HG03097 (cell line): ENCODE results near the gene MORC2.

ENCODE experiments used
- ATAC-seq: cut with Tn5 transposase; IDR thresholded peaks from one replicate; pipeline ENCODE4 v1.9.1; 2021; ENCODE audit not compliant: unreplicated experiment, low FRiP score

MORC2 gene

GRCh38 chr22:30889996-30890480, 78.5 kb downstream of the MORC2 start:
- ATAC-seq, result no peak

- ATAC-seq, result no peak
Measured at GRCh38 chr22:30889268-30889995, 79.1 kb downstream of the MORC2 start.

- no peak for ATAC-seq
Measured at GRCh38 chr22:30887861-30888260, 80.7 kb downstream of the MORC2 start.

GRCh38 chr22:30887453-30887852, 81.1 kb downstream of the MORC2 start:
- ATAC-seq, result no peak

- ATAC-seq, result no peak
Measured at GRCh38 chr22:30885591-30885990, 83.0 kb downstream of the MORC2 start.

GRCh38 chr22:30885001-30885366, 83.6 kb downstream of the MORC2 start:
- ATAC-seq, result no peak

GRCh38 chr22:30884211-30885000, 84.2 kb downstream of the MORC2 start:
- ATAC-seq, result no peak

- no peak for ATAC-seq
Measured at GRCh38 chr22:30883586-30884145, 84.9 kb downstream of the MORC2 start.

GRCh38 chr22:30882974-30883533, 85.5 kb downstream of the MORC2 start:
- no peak for ATAC-seq

GRCh38 chr22:30882184-30882717, 86.3 kb downstream of the MORC2 start:
- ATAC-seq, result no peak

GRCh38 chr22:30881361-30882183, 87.0 kb downstream of the MORC2 start:
- no peak for ATAC-seq

GRCh38 chr22:30880847-30881246, 87.7 kb downstream of the MORC2 start:
- ATAC-seq, result no peak

- ATAC-seq, result no peak
Measured at GRCh38 chr22:30880181-30880601, 88.4 kb downstream of the MORC2 start.

- ATAC-seq, result no peak
Measured at GRCh38 chr22:30879415-30879797, 89.2 kb downstream of the MORC2 start.

GRCh38 chr22:30878516-30879414, 89.8 kb downstream of the MORC2 start:
- ATAC-seq, result no peak

GRCh38 chr22:30877662-30878515, 90.7 kb downstream of the MORC2 start:
- ATAC-seq, result no peak

- no peak for ATAC-seq
Measured at GRCh38 chr22:30876915-30877553, 91.5 kb downstream of the MORC2 start.
